GM19455 (cell line): ENCODE results near the gene SOBP.

Source experiments
- ATAC-seq: cut with Tn5 transposase; IDR thresholded peaks from one replicate; pipeline ENCODE4 v1.9.1; 2021; ENCODE audit not compliant: unreplicated experiment

Gene SOBP

DNA sequence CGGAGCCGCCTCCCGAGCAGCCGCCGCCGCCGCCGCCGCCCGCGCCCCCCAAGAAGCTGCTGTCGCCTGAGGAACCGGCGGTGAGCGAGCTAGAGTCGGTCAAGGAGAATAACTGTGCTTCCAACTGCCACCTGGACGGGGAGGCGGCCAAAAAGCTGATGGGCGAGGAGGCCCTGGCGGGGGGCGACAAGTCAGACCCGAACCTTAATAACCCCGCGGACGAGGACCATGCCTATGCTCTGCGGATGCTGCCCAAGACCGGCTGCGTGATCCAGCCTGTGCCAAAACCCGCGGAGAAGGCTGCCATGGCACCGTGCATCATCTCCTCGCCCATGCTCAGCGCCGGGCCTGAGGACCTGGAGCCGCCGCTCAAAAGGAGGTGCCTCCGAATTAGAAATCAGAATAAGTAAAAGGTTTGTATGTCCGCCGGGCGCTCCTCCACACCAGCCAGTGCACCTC is 145.2 kb downstream of the SOBP start:
- ATAC-seq, result no peak

DNA sequence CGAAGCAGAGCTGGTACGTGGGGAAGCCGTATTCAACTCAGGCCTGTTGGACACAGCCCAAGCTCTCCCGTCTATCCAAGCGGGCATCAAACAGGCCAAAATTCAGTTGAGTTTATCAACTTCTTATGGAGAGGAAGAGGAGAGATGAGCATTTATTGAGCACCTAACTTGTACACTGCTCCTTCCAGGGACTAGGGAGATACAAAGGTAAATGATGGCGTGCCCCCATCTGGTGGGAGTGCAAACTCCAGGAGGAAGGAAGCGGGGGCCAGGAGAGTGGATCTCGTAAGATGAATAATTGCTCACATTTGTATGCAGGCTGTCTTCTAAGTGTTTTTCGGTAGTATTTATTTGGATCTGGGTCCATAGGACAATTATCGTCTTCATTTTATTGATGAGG is 146.6 kb downstream of the SOBP start:
- no peak for ATAC-seq

GRCh38 chr6:107637316-107638315 is 147.7 kb downstream of the SOBP start:
- ATAC-seq, result no peak

- no peak for ATAC-seq
These were observed 148.6 kb downstream of the SOBP start for GRCh38 chr6:107638493-107638892.

DNA sequence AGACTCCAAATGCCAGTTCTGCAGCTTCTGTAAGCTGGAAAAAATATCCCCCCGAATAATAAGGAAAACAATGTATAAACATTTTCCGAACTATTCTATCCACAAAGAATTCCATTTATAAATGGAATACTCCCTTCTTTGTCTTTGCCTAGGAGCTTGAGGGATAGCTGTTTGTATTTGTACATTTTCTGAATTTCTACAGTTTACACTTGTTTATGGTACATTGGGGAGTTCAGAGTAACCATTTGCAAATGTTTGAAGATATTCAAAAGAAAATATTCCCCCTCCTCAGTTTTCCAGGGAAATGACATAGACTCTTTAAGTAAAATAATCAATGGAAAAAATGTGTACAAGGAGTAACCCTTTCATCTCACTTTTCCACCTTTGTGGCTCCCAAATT is 149.6 kb downstream of the SOBP start:
- ATAC-seq, result no peak

DNA sequence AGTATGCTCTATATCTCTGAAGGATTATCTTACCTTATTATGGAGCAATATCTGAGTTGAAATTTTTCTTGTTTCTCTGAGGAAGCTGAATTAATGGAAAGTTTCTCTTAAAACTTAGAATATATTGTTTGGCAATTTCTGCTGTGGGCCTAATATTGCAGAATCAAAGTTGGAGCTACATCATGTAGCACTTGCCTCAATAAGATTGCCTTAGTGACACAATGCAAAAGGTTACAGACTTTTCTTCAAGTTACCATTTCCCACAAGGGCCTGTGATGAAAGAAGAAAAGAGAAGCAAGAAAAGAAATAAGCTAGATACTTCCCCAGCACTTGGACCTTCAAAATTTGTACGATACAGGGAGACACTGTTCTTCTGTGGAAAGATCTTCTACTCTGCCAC is 151.2 kb downstream of the SOBP start:
- ATAC-seq, result no peak

DNA sequence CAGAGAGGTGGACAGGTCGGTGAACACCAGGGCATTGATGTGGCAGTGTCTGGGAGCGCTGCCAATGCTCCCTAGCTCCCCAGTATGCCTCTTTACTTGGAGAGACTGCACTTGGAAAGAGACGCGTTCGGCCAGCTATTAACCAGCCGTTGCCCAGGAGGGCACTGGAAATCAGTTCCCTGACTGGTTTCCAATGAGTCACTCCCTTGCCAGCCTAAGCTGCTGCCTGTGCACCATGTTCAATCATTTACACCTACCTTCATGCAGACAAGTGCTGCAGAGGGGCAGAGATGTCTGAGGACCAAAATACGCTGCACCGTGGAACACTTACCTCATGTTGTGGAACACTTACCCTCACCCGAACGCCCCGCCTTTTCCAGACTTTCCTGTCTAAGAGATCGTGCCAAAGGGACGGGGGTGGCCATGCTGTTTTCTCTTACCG is 151.6 kb downstream of the SOBP start:
- no peak for ATAC-seq

- peak; percentile 67 for ATAC-seq
These were observed 152.4 kb downstream of the SOBP start for GRCh38 chr6:107642095-107642860.

DNA sequence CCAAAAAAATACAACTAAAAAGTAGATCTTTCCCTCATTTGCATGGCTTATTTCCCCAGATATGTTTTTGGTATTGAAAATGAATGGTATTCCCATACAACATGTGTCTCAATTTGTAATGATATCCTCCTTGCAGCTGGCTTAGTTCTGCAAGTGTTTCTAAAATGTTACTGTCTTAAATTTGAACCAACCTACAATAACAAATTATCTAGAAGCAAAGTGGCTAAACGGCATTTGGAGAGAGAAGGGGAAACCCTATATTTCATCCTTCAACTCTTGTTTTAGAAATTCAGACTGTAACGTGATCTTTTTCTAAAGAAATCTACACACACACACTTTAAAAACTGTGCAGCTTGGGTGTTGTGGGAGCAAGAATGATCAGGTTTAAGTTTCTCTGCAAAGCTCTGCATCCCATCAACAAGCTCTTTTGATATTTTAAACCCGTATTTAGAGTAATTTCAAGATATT is 153.0 kb downstream of the SOBP start:
- no peak for ATAC-seq

GRCh38 chr6:107644513-107644912 is 154.6 kb downstream of the SOBP start:
- ATAC-seq, result no peak

- ATAC-seq, result no peak
These were observed 155.8 kb downstream of the SOBP start for GRCh38 chr6:107645740-107646139.

- ATAC-seq, result no peak
These were observed 156.3 kb downstream of the SOBP start for GRCh38 chr6:107646176-107646575.

DNA sequence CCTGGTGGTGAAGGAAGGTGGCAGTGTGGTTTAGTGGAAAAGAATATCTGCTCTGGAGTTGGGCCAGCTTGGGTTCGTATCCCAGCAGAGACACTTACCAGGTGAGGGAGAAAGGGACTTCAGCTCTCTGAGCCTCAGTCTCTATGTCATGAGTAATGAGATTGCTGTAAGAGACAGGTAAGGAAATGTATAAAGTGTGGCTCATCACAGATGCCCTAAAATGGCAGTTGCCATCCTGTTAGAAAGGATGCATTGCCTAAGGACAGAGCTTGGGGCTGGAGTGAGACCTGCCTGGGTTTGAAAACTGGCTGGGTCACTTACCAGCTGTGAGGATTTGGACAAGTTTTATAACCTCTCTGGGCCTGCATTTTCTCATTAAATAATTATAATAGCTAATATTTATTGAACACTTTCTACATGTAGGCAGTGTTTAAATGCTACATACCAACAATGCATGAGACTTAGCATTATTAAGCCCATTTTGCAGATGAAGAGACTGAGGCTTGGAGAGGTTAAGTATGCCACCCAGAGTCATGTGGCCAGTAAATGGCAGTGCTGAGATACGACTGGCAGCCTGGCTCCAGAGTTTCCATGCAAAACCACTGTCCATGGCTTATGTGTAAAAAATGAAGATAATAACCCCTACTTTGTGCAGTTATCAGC is 157.0 kb downstream of the SOBP start:
- ATAC-seq, result no peak

GRCh38 chr6:107647439-107647948 is 157.6 kb downstream of the SOBP start:
- no peak for ATAC-seq

DNA sequence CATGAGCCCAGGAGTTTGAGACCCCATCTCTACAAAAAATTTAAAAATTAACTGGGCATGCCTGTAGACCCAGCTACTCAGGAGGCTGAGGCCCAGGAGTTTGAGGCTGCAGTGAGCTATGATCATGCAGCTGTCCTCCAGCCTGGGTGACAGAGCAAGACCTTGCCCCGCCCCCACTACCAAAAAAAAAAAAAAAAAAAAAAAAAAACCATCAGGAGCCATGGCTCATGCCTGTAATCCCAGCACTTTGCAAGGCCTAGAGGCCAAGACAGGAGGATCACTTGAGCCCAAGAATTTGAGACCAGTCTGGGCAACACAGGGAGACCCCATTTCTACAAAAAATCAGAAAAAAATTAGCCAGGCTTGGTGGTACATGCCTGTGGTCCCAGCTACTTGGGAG is 159.1 kb downstream of the SOBP start:
- ATAC-seq, result no peak

DNA sequence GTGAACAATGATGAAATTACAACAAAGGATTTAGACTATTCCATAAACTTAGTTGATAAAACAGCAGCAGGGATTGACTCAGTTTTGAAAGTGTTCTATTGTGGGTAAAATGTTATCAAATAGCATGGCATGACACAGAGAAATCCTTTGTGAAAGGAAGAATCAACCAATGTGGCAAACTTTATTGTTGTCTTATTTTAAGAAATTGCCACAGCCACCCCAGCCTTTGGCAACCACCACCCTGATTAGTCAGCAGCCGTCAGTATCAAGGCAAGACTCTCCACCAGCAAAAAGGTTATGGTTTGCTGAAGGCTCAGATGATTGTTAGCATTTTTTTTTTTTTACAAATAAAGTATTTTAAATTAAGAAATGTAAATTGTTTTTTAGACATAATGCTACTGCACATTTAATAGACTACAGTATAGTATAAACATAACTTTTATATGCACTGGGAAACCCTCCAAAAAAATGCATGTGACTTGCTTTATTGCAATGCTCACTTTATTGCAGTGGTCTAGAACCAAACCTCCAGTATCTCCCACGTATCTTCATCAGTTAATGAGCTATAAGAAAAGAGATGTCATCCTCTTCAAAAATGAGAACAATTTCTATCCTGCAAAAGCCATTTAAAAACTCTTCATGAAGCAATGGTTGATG is 162.7 kb downstream of the SOBP start:
- ATAC-seq, result no peak

GRCh38 chr6:107653183-107653580 is 163.3 kb downstream of the SOBP start:
- no peak for ATAC-seq

DNA sequence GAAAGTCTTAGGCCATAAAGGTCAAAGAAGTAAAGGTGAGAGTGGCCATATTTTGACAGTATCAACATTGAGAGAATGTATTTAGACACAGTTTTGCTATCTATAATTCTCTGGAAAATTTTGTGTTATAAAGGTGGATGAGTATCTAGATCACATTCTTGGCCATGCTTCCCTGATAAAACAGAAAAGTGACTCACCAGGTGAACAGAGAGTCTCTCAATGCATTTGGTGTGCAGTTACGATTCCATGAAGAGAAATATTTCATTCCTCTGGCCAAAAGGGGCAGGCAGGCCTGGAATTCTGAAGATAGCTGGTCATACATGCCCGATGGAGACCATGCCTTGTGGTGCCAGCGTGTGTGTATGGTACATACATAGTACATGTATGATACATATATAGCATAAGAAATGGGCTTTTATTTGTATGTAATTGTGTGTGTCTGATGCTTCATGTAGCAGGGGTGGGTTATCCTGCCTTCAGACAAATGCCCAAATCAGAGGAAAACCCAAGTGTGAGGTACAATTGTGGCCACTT is 164.0 kb downstream of the SOBP start:
- no peak for ATAC-seq

GRCh38 chr6:107654764-107655163 is 164.8 kb downstream of the SOBP start:
- no peak for ATAC-seq

- ATAC-seq, result no peak
These were observed 165.3 kb downstream of the SOBP start for GRCh38 chr6:107655245-107655644.
